Natural killer cell treated with Interleukin-12 subunit alpha and Interleukin-12 subunit beta and Interleukin-15 and Interleukin-18, amount 100 ng/mL, for 72 hours (primary cell): ENCODE measurements around the gene PLSCR3. TPM values are rescaled to one million over a fixed set of nuclear protein-coding genes. Genes with fewer than 3 reads are reported as not detected.
A peak's percentile ranks its signal among the peaks of the same experiment; 100 is the strongest.

Experiments used
- ATAC-seq, 2 donors: fragments of 150-1000 bp; cut with Tn5 transposase in 1 of 2; sonication (Bioruptor Pico), chemical (Tn5 transposase) in 1 of 2; 2 replicates each; pipeline ENCODE4 v1.10.0; 2021
- DNase-seq: peaks from one replicate; pipeline ENCODE4 v3.0.0; 2022; ENCODE audit warnings: low spot score
- H3K27ac Mint-ChIP-seq, 2 donors: 1 replicate in 1 of 2; 2 replicates in 1 of 2; pipeline ENCODE4 v1.8.0; 2022; ENCODE audit warnings: mixed read lengths in 2 of 2, mild to moderate bottlenecking in 1 of 2, moderate library complexity in 1 of 2
- H3K27me3 Mint-ChIP-seq, 2 donors: 1 replicate in 1 of 2; 2 replicates in 1 of 2; pipeline ENCODE4 v1.8.0; 2022; ENCODE audit warnings: mixed read lengths in 2 of 2
- H3K36me3 Mint-ChIP-seq: one replicate; pipeline ENCODE4 v1.8.0; 2022; ENCODE audit warnings: mixed read lengths
- H3K4me1 Mint-ChIP-seq, 2 donors: 1 replicate in 1 of 2; 2 replicates in 1 of 2; pipeline ENCODE4 v1.8.0; 2022; ENCODE audit warnings: low read depth in 2 of 2, mixed read lengths in 2 of 2, mild to moderate bottlenecking in 1 of 2
- H3K4me3 Mint-ChIP-seq: one replicate; pipeline ENCODE4 v1.8.0; 2022; ENCODE audit warnings: mixed read lengths
- H3K9me3 Mint-ChIP-seq: 2 replicates; pipeline ENCODE4 v1.8.0; 2022; ENCODE audit warnings: mixed read lengths
- total RNA-seq, 2 donors: library from RNA; stranded (reverse); gene quantifications; one replicate each; pipeline ENCODE4 v1.2.3, GENCODE V29; 2022

Gene PLSCR3
- 10 to 100 TPM; 32.2 to 48.4 TPM for total RNA-seq

DNA sequence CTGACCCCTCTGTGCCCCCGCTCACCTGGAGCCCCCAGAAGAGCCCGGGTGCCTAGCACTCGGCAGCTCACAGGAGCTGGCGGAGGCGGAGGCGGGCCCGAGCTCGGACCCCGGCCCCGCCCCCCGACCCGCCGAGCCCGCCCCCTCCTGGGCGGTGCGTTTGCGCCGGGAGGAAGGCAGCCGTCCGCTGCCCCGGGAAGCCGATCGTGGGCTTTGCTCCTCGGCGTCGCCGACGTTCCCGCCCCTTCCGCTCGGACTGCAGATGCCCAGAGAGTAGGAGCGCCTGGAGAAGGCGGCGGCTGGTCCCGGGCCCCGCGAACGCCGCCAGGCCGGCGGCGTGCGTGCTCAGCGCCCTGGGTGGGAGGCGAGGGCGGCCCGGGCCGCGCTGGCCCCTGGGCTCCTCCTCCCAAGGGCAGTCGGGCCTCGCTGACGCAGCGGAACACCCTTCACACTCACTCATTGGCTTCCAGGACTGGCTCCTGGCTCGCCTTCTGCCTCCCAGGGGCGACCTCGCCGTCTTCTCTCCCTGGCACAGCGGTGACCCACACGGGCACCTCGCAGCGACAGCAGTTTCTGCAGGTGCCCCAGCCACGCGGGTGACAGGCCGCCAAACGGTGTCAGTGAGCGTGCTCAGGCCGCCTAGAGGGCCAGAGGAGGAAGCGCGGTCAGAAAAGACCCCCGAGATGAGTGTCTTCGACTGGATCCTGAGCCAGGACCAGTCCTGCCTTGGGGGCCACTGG is at the start of gene PLSCR3:
Gene PLSCR3, minus strand, starts transcription at position 74 of the 740 bp plus-strand sequence. CDS start 415 bp downstream, outside the sequence.
- Mint-ChIP-seq H3K27me3 (no peaks in the 10 kb centered on the region), H3K27ac (peak within 1 kb of the TSS; percentile 68 to 92), H3K9me3 (no peaks in the 10 kb centered on the region), H3K36me3 (no peaks in the 10 kb centered on the region), H3K4me1 (peaks cover 10 to 12% of the 10 kb centered on the region in 2 donors), H3K4me3 (peak within 1 kb of the TSS; percentile 93)
- ATAC-seq (peak; percentile 94), DNase-seq (peak; percentile 90)

DNA sequence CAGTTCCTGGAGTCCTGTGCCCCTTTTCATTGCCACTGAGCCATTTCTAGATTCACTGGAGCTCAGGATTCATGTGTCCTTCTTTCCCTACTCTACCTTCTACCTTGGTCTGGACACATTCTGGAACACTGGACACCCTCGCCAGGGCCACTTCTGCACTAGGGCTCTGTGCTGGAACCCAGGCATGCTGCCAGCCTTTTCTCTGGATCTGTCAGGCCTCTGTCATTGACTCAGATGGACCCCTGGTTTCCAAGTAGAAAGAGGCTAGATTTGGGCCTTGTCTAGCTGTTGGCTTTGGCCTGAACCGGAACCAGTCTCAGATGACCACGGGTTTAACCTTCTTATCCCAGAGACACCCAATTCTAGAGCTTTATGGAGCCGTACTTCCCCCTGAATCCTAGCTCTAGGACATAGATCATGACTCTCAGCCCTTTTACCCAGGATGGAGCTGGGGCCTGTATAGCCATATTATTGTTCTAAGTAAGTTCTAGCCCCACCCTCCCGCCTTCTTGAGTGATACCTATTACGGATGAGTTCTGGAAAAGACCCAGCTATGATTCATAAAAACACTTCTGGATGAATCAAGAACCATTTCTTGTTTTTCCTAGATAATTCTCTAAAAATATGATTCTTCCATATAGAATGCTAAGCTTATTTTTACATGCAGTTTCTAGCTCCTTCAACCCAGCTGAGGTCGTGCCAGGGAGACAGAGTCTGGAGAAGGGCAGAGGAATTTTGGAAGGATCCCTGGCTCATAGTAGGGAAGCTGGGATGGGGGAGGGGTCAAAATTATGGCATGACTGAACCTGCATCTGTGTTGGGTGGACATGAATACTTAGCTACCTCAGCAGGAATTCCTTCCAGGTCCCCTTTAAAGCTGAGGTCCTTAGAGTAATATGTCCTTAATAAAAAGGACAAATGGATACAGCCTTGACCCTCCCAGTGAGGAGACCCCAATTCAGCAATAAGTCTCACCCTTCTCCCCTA is 49.5 kb upstream of the PLSCR3 start:
- Mint-ChIP-seq H3K27ac (no peak overlapping the region), H3K4me1 (peaks cover 22 to 33% of the 10 kb centered on the region in 2 donors), H3K36me3 (no peaks in the 10 kb centered on the region), H3K4me3 (no peak overlapping the region), H3K9me3 (no peaks in the 10 kb centered on the region), H3K27me3 (peaks cover 51 to 54% of the 10 kb centered on the region in 2 donors)
- ATAC-seq (no peak), DNase-seq (no peak)

DNA sequence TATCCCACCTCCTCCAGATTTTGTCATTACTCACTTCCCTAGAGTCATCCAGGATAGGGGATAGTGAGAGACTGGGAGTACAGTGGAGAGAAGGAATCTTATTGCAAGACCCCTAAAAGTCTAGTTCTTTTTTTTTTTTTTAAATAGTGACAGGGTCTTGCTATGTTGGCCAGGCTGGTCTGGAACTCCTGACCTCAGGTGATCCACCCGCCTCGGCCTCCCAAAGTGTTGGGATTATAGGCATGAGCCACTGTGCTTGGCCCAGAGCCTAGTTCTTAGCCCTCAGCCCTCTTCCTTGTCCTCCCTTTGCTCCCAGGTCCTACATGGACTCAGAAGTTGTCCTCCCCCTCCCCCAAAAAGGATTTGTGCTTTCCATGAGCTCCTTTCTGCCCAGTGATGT is 47.8 kb upstream of the PLSCR3 start:
- Mint-ChIP-seq H3K4me3 (no peak overlapping the region), H3K36me3 (no peaks in the 10 kb centered on the region), H3K4me1 (peaks cover 32 to 38% of the 10 kb centered on the region in 2 donors), H3K27ac (no peak overlapping the region), H3K27me3 (peaks cover 46 to 48% of the 10 kb centered on the region in 2 donors), H3K9me3 (no peaks in the 10 kb centered on the region)
- no peak for ATAC-seq
- no peak for DNase-seq

DNA sequence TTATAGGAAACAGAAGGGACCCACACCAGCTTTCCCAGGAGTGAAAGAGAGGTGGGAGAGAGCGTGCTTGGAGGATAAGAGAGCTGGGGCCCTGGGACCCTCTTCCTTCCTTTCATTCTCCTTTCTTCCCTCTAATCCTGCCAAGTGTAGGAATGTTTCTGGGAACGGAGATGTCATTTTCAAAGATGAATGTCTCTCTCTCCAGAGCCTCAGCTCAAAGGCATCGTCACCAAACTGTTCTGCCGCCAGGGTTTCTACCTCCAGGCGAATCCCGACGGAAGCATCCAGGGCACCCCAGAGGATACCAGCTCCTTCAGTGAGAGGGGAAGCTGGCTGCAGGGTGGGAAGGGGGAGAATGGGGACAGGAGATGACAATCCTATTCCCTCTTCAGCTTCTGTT is 46.9 kb upstream of the PLSCR3 start:
- Mint-ChIP-seq H3K36me3 (no peaks in the 10 kb centered on the region), H3K4me3 (no peak overlapping the region), H3K27ac (no peak overlapping the region), H3K9me3 (no peaks in the 10 kb centered on the region), H3K4me1 (peaks cover 36 to 38% of the 10 kb centered on the region in 2 donors), H3K27me3 (peaks cover 43% of the 10 kb centered on the region in 2 donors)
- no peak for ATAC-seq
- DNase-seq, result no peak

DNA sequence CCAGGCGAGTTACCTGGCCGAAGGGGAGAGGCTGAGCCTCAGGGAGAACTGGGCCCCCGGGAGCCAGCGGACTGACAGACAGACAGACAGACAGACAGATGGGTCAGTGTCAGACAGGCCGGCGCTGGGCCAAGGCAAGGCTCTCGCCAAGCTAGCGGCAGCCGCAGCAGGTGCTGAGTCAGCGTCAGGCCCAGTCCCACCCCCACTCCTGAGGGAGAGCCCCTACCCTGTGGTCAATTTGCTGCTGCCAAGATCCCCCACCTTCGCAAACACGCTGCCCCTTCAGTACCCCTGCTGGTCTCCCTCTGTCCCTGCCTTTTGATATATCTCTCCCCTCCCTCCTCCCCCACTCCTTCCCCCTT is 46.5 kb upstream of the PLSCR3 start:
- Mint-ChIP-seq H3K9me3 (no peaks in the 10 kb centered on the region), H3K4me3 (peak overlapping the region; percentile 82), H3K36me3 (no peaks in the 10 kb centered on the region), H3K4me1 (peaks cover 36 to 40% of the 10 kb centered on the region in 2 donors), H3K27ac (no peak overlapping the region), H3K27me3 (peaks cover 38 to 41% of the 10 kb centered on the region in 2 donors)
- DNase-seq, result no peak
- peak in 1 of 2 donors; percentile 46 for ATAC-seq

DNA sequence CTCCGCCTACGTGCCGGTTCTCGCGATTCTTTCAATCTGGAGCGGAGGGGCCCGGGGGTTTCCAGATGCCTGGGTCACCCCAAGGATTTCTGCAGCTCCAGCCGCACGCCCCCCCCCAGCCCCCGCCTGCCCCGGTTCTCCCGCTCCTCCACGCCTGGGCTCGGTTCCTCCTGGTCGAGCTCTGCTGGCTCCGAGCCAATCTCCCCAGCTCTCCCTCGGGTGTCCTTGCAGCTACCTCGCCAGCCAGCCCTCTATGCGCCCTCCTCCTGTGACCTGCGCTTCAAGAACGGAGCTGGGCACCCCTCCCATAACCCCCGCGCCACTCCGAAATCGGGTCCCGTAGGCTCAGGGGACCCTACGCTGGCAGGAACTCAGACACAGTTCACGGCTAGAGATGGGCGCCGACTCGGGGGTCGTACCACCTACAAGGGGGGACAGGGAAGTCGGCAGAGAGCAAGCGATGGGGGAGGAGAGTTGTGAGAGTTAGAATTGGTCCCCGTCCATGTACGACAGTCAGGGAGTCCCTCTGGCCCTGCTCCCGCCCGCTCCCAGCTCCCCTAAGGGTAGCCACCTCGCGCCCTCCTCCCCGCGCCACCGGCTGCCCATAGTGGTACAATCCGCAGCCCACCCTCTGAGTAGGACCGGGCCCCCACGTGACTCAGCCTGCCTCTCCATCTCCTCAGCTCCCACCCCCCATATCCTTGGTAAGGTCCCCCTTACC is 45.9 kb upstream of the PLSCR3 start:
- Mint-ChIP-seq H3K36me3 (no peaks in the 10 kb centered on the region), H3K9me3 (no peaks in the 10 kb centered on the region), H3K27me3 (peaks cover 33 to 35% of the 10 kb centered on the region in 2 donors), H3K27ac (peak overlapping the region in 1 of 2 donors; percentile 68), H3K4me1 (peaks cover 32 to 37% of the 10 kb centered on the region in 2 donors), H3K4me3 (peak overlapping the region; percentile 82)
- ATAC-seq (no peak), DNase-seq (no peak)

DNA sequence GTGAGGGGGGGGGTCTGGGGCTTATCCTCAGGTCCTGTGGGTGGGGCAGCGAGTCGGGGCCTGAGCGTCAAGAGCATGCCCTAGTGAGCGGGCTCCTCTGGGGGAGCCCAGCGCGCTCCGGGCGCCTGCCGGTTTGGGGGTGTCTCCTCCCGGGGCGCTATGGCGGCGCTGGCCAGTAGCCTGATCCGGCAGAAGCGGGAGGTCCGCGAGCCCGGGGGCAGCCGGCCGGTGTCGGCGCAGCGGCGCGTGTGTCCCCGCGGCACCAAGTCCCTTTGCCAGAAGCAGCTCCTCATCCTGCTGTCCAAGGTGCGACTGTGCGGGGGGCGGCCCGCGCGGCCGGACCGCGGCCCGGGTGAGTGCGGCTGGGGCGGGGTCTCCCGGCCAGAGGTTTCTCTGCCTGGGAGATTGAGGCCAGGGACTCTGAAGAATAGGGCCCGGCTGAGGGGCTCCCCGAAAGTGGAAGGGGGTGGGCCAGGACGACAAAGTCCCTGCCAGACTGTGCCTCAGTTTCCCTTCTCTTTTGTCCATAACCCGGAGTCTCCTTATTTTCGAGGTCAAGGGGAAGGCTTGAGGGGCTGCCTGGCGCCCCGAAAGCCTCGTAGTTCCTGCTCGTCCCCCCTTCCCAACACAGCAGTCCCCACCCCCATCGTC is 45.3 kb upstream of the PLSCR3 start, which contains the start of gene FGF11:
Gene FGF11, plus strand, starts transcription at position 51 of the 651 bp plus-strand sequence. Its CDS starts 109 bp downstream, at position 160.
- no peaks in the 10 kb centered on the region for H3K36me3 Mint-ChIP-seq
- peak within 1 kb of the TSS in 1 of 2 donors; percentile 68 for H3K27ac Mint-ChIP-seq
- DNase-seq, result no peak
- no peak for ATAC-seq
- H3K9me3 Mint-ChIP-seq, result no peaks in the 10 kb centered on the region
- H3K4me3 Mint-ChIP-seq, result peak within 1 kb of the TSS; percentile 82
- peaks cover 32 to 33% of the 10 kb centered on the region in 2 donors for H3K27me3 Mint-ChIP-seq
- H3K4me1 Mint-ChIP-seq, result peaks cover 34 to 36% of the 10 kb centered on the region in 2 donors

DNA sequence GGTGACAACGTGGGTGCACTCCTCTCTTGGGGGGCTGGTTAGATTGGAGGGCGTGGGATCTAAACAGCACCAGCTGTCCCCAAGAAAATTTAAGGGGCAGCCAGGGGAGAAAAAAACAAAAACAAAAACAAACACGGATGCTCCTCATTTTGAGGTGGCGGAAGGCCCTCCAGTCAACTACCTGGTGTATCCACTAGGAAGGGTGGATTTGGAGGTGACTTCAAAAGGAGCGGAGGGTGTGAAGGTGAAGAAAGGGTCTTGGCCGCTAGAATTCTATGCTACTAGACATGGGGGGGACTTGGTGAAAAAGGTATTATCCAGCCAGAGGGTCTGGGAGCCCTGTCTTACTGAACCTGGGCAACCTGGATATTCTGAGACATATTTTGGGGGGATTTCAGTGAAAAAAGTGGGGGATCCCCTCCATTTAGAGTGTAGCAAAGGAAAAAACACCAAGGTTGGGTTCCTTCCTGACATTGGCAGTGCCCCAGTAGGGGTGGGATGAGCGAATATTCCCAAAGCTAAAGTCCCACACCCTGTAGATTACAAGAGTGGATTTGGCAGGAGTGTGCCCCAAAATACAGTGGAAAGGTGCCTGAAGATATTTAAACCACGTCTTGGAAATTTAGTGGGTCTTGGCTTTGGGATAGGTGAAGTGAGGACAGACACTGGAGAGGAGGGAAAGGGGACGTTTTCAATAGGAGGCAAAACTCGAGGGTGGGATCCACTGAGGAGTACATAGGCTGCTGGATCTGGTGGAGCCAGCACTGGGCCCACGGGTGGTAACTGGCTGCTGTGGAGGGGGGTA is 44.5 kb upstream of the PLSCR3 start:
- Mint-ChIP-seq H3K27ac (peak overlapping the region in 1 of 2 donors; percentile 39), H3K4me1 (peaks cover 34 to 36% of the 10 kb centered on the region in 2 donors), H3K36me3 (no peaks in the 10 kb centered on the region), H3K9me3 (no peaks in the 10 kb centered on the region), H3K4me3 (peak overlapping the region; percentile 50), H3K27me3 (peaks cover 28 to 30% of the 10 kb centered on the region in 2 donors)
- no peak for DNase-seq
- no peak for ATAC-seq

DNA sequence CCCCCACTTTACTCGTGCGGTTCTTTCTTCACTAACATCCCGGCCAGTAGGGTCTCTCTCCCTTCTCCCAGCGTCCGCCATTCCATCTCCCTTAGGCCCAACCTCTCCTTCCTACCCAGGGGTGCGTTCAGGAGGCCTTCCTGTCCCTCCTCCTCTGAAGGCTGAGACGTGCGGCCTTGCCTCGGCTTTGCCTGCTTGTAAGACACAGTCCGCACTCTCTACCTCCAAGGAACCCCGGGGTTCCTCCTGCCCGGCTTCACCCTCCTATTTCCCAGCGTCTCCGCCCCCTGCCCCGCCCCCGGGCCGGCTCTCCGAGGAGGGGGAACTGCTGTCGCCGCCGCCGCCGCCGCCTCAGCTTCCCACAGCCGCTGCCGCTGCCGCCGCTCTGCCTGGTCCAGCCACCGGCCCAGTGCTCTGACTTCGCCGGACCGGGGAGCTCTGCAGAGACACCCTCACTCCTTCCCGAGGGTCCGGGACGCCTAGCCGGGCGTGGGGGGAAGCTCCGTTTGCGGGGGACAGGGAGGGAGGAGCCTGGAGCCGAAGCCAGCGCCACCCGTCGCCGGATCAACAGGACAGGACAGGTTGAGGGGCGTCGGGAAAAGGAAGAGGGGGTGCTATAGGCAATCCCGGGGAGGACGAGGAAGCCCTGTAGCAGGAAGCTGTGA is 43.8 kb upstream of the PLSCR3 start:
- no peak for ATAC-seq
- H3K27ac Mint-ChIP-seq, result peak overlapping the region in 1 of 2 donors; percentile 39
- H3K27me3 Mint-ChIP-seq, result peaks cover 20 to 22% of the 10 kb centered on the region in 2 donors
- H3K36me3 Mint-ChIP-seq, result no peaks in the 10 kb centered on the region
- H3K4me3 Mint-ChIP-seq, result peak overlapping the region; percentile 80
- no peaks in the 10 kb centered on the region for H3K9me3 Mint-ChIP-seq
- no peak for DNase-seq
- H3K4me1 Mint-ChIP-seq, result peaks cover 34 to 36% of the 10 kb centered on the region in 2 donors

DNA sequence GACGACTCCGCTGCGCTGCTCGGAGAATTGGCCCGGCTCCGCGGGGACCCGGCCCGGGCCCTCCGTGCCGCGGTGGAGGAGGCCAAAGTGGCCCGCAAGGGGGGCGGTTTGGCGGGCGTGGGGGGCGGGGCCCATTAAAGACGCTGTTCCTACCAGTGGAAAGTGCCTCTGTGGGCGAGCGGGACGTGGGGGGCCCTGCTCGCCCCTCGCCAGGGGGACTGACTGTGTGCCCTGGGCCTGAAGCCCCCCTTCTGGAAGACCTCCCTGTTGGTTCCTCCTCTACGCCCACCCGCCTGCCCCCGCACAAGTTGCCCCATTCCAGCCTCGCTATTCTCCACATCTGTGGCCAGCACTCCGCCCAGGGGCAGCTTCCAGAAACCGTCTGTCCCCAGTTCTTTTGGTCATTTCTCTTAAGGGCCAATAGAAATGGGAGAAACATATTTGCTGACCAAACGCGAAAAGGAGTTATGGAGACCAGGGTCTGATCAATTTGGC is 43.1 kb upstream of the PLSCR3 start:
- DNase-seq, result no peak
- no peaks in the 10 kb centered on the region for H3K9me3 Mint-ChIP-seq
- peaks cover 18 to 20% of the 10 kb centered on the region in 2 donors for H3K27me3 Mint-ChIP-seq
- peak overlapping the region in 1 of 2 donors; percentile 18 for H3K27ac Mint-ChIP-seq
- no peaks in the 10 kb centered on the region for H3K36me3 Mint-ChIP-seq
- peaks cover 33 to 36% of the 10 kb centered on the region in 2 donors for H3K4me1 Mint-ChIP-seq
- peak overlapping the region; percentile 80 for H3K4me3 Mint-ChIP-seq
- no peak for ATAC-seq

DNA sequence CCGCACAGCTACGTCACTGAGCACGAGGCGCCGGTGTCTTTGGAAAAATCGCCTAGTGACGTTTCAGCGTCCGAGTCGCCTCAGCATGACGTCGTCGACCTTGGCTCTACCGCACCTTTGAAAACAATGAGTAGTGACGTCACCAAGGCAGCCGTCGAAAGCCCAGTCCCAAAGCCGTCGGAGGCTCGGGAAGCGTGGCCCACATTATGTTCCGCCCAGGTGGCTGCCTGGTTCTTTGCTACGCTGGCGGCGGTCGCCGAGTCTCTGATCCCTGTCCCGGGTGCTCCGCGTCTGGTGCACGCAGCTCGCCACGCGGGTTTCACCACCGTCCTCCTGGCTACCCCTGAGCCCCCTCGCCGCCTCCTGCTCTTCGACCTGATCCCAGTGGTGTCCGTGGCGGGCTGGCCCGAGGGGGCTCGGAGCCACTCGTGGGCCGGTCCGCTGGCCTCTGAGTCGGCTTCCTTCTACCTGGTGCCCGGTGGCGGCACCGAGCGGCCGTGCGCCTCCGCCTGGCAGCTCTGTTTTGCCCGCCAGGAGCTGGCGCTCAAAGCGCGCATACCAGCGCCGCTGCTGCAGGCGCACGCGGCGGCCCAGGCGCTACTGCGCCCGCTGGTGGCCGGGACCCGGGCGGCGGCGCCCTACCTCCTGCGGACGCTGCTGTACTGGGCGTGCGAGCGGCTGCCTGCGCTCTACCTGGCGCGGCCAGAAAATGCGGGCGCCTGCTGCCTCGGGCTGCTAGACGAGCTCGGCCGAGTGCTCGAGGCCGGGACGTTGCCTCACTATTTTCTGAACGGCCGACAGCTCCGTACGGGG is 42.4 kb upstream of the PLSCR3 start:
- Mint-ChIP-seq H3K9me3 (no peaks in the 10 kb centered on the region), H3K27me3 (peaks cover 13% of the 10 kb centered on the region in 2 donors), H3K4me3 (peak overlapping the region; percentile 94), H3K27ac (peak overlapping the region in 1 of 2 donors; percentile 86), H3K4me1 (peaks cover 32 to 36% of the 10 kb centered on the region in 2 donors), H3K36me3 (no peaks in the 10 kb centered on the region)
- ATAC-seq (peak; percentile 82 to 83), DNase-seq (peak; percentile 86)
